Brain microvascular endothelial cell (primary cell): ENCODE data around the gene ZNF552.
"Not testable (repeated sequence)": the region's sequence is repeated elsewhere in the genome, so short reads cannot be mapped to it uniquely, and the experiment has no call there.

Source experiments
- DNase-seq: peaks from one replicate; pipeline ENCODE4 v3.0.0-alpha.2; 2020
- H3K27ac ChIP-seq: fragments of 250-450 bp; sonication (Bioruptor Pico); 2 replicates; pipeline ENCODE4 v1.5.1; 2020; ENCODE audit warnings: mild to moderate bottlenecking, moderate library complexity
- H3K27me3 ChIP-seq: fragments of 250-450 bp; sonication (Bioruptor Pico); replicated peaks from 2 replicates; pipeline ENCODE4 v1.5.1; 2020; ENCODE audit warnings: mild to moderate bottlenecking
- H3K36me3 ChIP-seq: fragments of 250-450 bp; sonication (Bioruptor Pico); replicated peaks from 2 replicates; pipeline ENCODE4 v1.5.1; 2020; ENCODE audit warnings: mild to moderate bottlenecking
- H3K4me3 ChIP-seq: 2 replicates; pipeline ENCODE4 v1.5.1; 2011; ENCODE audit warnings: low read depth, mild to moderate bottlenecking, control low read depth, low read length, moderate library complexity
- CTCF ChIP-seq: IDR thresholded peaks from 2 replicates; pipeline ENCODE4 v1.5.1; 2011; ENCODE audit warnings: low read depth, mild to moderate bottlenecking, moderate library complexity, low read length, control low read depth, inconsistent platforms; ENCODE audit errors: missing control alignments
- in situ Hi-C: cut with HindIII; loops from 2 replicates; pipeline ENCODE4 v1.10.0; 2017; ENCODE audit warnings: low sequenced_read_pairs, low pct_ligation_motif_present

ZNF552 gene

GRCh38 chr19:57815247-57816075 lies 748 bp upstream of the ZNF552 start:
- in situ Hi-C loops: no loop called here

GRCh38 chr19:57813919-57814504 lies 701 bp downstream of the ZNF552 start:
- TF ChIP-seq CTCF: no peak
- no peak for DNase-seq
- H3K4me3 ChIP-seq: peak overlapping the region; percentile 95
- H3K27me3 ChIP-seq: no peaks in the 10 kb centered on the region
- in situ Hi-C loops: no loop called here
- peaks cover 24% of the 10 kb centered on the region for H3K36me3 ChIP-seq
- peak overlapping the region; percentile 65 for H3K27ac ChIP-seq

More at GRCh38 chr19:57815247-57816075, 748 bp upstream of the ZNF552 start:
- peak overlapping the region; percentile 95 for H3K4me3 ChIP-seq
- no peaks in the 10 kb centered on the region for H3K27me3 ChIP-seq
- no peak overlapping the region for H3K27ac ChIP-seq
- peaks cover 11% of the 10 kb centered on the region for H3K36me3 ChIP-seq
- DNase-seq: no peak
- no peak for TF ChIP-seq CTCF

- in situ Hi-C loops, H3K27me3 ChIP-seq, H3K27ac ChIP-seq, H3K4me3 ChIP-seq, DNase-seq: not testable (repeated sequence)
- peaks cover 29% of the 10 kb centered on the region for H3K36me3 ChIP-seq
Measured at GRCh38 chr19:57812975-57813820, 1.5 kb downstream of the ZNF552 start.

- no peak for DNase-seq
- Histone ChIP-seq H3K36me3 (peaks cover 36% of the 10 kb centered on the region), H3K27ac (no peak overlapping the region), H3K4me3 (no peak overlapping the region), H3K27me3 (no peaks in the 10 kb centered on the region)
- no peak for TF ChIP-seq CTCF
- in situ Hi-C loops: no loop called here
Measured at GRCh38 chr19:57812226-57812625, 2.5 kb downstream of the ZNF552 start.

- H3K36me3 ChIP-seq: peaks cover 36% of the 10 kb centered on the region
- H3K27me3 ChIP-seq, DNase-seq, H3K27ac ChIP-seq, in situ Hi-C loops, H3K4me3 ChIP-seq: not testable (repeated sequence)
Measured at GRCh38 chr19:57810410-57811295, 4.1 kb downstream of the ZNF552 start.

- H3K4me3 ChIP-seq: no peak overlapping the region
- TF ChIP-seq CTCF: no peak
- in situ Hi-C loops: no loop called here
- DNase-seq: no peak
- no peak overlapping the region for H3K27ac ChIP-seq
- H3K27me3 ChIP-seq: no peaks in the 10 kb centered on the region
- H3K36me3 ChIP-seq: peaks cover 31% of the 10 kb centered on the region
Measured at GRCh38 chr19:57807541-57807940, 7.2 kb downstream of the ZNF552 start.
